CD8-positive, alpha-beta memory T cell (primary cell): ENCODE results near the gene ZNF3. TPM values are rescaled to one million over a fixed set of nuclear protein-coding genes. Genes with fewer than 3 reads are reported as not detected.

Source experiments
- CTCF ChIA-PET: fragments of 350-600 bp; sonication (Branson Sonifier 250); formaldehyde crosslinking; loops from one replicate; lab custom pipeline; 2021; ENCODE audit warnings: antibody characterized with exemption; lab: Charles Lee
- POLR2A ChIA-PET: fragments of 350-600 bp; sonication (Branson Sonifier 250); formaldehyde crosslinking; loops from one replicate; lab custom pipeline; 2021; ENCODE audit warnings: antibody characterized with exemption; lab: Charles Lee
- DNase-seq, 5 donors: peaks; one replicate each; pipeline versions ENCODE4 v3.0.0 to v3.0.0-alpha.2; 2020 to 2022; ENCODE audit warnings: mixed read lengths in 1 of 5
- H3K27ac ChIP-seq: one replicate; pipeline ENCODE4 v1.7.0; 2013; ENCODE audit warnings: low read depth, mild to moderate bottlenecking, low read length, moderate library complexity
- H3K27me3 ChIP-seq: 2 replicates; pipeline ENCODE4 v1.7.0; 2013; ENCODE audit warnings: low read length, mild to moderate bottlenecking; ENCODE audit not compliant: insufficient read depth, poor library complexity, severe bottlenecking
- H3K36me3 ChIP-seq: 2 replicates; pipeline ENCODE4 v1.7.0; 2013; ENCODE audit warnings: mild to moderate bottlenecking, low read length, moderate library complexity; ENCODE audit not compliant: insufficient read depth
- H3K4me1 ChIP-seq: 2 replicates; pipeline ENCODE4 v1.7.0; 2013; ENCODE audit warnings: mild to moderate bottlenecking, low read length, moderate library complexity; ENCODE audit not compliant: insufficient read depth
- H3K4me3 ChIP-seq: 2 replicates; pipeline ENCODE4 v1.7.0; 2013; ENCODE audit warnings: mild to moderate bottlenecking, low read length
- H3K9me3 ChIP-seq: 2 replicates; pipeline ENCODE4 v1.7.0; 2013; ENCODE audit warnings: mild to moderate bottlenecking, low read length
- H3K27ac Mint-ChIP-seq, 8 donors: one replicate each; pipeline ENCODE4 v1.8.0; 2020 to 2021; ENCODE audit warnings: mixed read lengths in 8 of 8, mild to moderate bottlenecking in 6 of 8, inconsistent platforms in 3 of 8, moderate library complexity in 3 of 8
- H3K27me3 Mint-ChIP-seq, 2 donors: one replicate each; pipeline ENCODE4 v1.8.0; 2020 to 2021; ENCODE audit warnings: mixed read lengths in 2 of 2, mild to moderate bottlenecking in 1 of 2, moderate library complexity in 1 of 2
- H3K36me3 Mint-ChIP-seq, 3 donors: one replicate each; pipeline ENCODE4 v1.8.0; 2020 to 2021; ENCODE audit warnings: mixed read lengths in 3 of 3, inconsistent platforms in 1 of 3, mild to moderate bottlenecking in 1 of 3
- H3K4me1 Mint-ChIP-seq, 3 donors: one replicate each; pipeline ENCODE4 v1.8.0; 2020 to 2021; ENCODE audit warnings: mixed read lengths in 3 of 3, inconsistent platforms in 1 of 3, mild to moderate bottlenecking in 1 of 3
- H3K4me3 Mint-ChIP-seq, 7 donors: one replicate each; pipeline ENCODE4 v1.8.0; 2020 to 2021; ENCODE audit warnings: mixed read lengths in 7 of 7, mild to moderate bottlenecking in 6 of 7, moderate library complexity in 4 of 7, inconsistent platforms in 2 of 7
- H3K9me3 Mint-ChIP-seq, 5 donors: one replicate each; pipeline ENCODE4 v1.8.0; 2020 to 2022; ENCODE audit warnings: mixed read lengths in 5 of 5, mild to moderate bottlenecking in 3 of 5, moderate library complexity in 2 of 5, inconsistent platforms in 1 of 5
- polyA plus RNA-seq: library from polyadenylated mRNA; unstranded; fragments of 300-500 nt; fragmentation: Illumina TruSeq; gene quantifications from one replicate; pipeline ENCODE4 v1.2.3, GENCODE V29; 2021
- total RNA-seq, 2 experiments: library from RNA; stranded (reverse); gene quantifications; one replicate each; pipeline ENCODE4 v1.2.3, GENCODE V29; 2021

The ZNF3 gene
- total and polyA plus RNA-seq, 3 experiments from 2014 or later = 26.8 to 29.8 (median 27.9) TPM

DNA sequence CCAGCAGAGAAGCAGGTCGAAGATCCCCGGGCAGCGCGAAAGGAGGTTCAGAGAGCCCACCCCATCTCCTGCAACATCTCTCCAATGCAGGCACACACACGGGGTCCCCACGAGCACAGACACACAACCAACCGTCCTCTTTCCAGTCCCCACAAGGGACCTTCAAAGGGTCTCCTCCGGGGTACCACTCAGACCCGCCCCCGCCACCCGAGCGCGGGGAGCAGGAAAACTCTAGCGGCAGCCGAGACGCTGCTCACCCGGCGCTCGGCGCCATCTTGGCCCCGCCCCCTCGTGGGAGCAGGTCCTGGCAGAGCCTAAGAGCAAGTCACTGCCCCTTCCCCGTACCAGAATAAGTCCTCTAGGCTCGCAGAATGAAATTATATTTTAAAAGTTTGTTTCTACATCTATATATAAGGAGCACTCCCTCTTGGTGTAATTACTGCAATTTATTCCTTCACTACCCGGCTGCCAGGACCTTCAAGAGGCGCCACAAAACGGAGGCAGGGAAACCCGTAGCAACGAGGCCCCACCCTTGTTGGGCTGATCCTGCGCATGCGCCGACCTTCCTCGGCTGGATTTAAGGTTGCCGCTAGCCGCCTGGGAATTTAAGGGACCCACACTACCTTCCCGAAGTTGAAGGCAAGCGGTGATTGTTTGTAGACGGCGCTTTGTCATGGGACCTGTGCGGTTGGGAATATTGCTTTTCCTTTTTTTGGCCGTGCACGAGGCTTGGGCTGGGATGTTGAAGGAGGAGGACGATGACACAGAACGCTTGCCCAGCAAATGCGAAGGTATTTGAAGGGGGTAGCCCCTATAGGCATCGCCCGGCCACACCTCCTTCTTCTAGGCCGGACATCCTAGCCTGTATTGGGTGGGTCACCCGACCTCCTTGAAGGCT is 37.8 kb upstream of the ZNF3 start, which contains the start of the genes CNPY4 and TAF6:
Gene CNPY4 (plus strand): TSS at position 563 of the 898 bp plus-strand sequence. CDS start 111 bp downstream, at position 674.
Gene TAF6 (minus strand): TSS at position 287 of the 898 bp plus-strand sequence. CDS start 5,149 bp downstream, outside the sequence.
- Mint-ChIP-seq H3K4me1 (peaks cover 24 to 36% (median 33%) of the 10 kb centered on the region in 3 donors), H3K9me3 (no peaks in the 10 kb centered on the region), H3K4me3 (peak within 1 kb of the TSS; percentile 95 to 99 (median 97)), H3K27me3 (no peaks in the 10 kb centered on the region), H3K36me3 (peaks cover 0 to 41% (median 4%) of the 10 kb centered on the region in 3 donors), H3K27ac (peak within 1 kb of the TSS; percentile 96 to 100 (median 99))
- peak within 1 kb of the TSS; percentile 94 for H3K27ac ChIP-seq
- no peaks in the 10 kb centered on the region for H3K36me3 ChIP-seq
- peak within 1 kb of the TSS; percentile 99 for H3K4me3 ChIP-seq
- H3K9me3 ChIP-seq = no peaks in the 10 kb centered on the region
- POLR2A ChIA-PET = interaction anchor here (0.6 to 1.6 kb wide), 7 partner anchors 9 to 979 kb away, joined by 3 to 18 read pairs (median 5); partner anchors contain the start of genes AP4M1, MCM7 and ZCWPW1
- DNase-seq = peak; percentile 93 to 97 (median 94)
- CTCF ChIA-PET = interaction anchor here (0.9 to 2.1 kb wide), 5 partner anchors 8 to 733 kb away, joined by 3 to 17 read pairs (median 5); partner anchors contain the start of genes AP4M1, MCM7 and SLC12A9
- no peaks in the 10 kb centered on the region for H3K27me3 ChIP-seq
- H3K4me1 ChIP-seq = peaks cover 17% of the 10 kb centered on the region

DNA sequence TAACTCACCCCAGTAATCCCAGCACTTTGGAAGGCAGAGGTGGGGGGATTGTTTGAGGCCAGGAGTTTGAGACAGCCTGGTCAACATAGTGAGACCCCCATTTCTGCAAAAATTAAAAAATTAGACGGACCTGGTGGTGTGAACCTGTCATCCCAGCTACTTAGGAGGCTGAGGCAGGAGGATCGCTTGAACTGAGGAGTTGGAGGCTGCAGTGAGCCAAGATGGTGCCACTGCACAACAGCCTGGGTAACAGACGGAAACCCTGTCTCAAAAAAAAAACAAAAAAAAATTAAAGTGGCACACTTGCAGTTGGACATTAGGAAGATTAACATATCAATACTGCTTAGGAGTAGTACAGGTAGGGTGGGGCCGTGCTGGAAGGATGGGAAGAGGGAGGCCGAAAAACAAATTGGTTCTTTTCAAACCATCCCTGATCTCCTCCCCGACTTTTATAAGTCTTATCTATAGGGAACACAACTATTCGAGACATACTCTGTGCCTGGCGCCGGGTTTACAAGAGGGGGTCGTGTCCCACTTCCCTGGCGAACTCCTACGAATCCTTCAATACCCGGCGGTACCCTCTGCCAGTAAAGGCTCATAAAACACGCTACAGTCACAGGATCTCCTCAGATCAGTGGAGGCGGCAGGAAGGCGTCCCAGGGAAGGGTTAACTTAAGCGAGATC is 37.0 kb upstream of the ZNF3 start:
- Mint-ChIP-seq H3K4me1 (peaks cover 24 to 33% (median 30%) of the 10 kb centered on the region in 3 donors), H3K9me3 (no peaks in the 10 kb centered on the region), H3K4me3 (peak overlapping the region; percentile 95 to 99 (median 97)), H3K36me3 (peaks cover 0 to 43% (median 4%) of the 10 kb centered on the region in 3 donors), H3K27ac (peak overlapping the region; percentile 96 to 100 (median 99)), H3K27me3 (no peaks in the 10 kb centered on the region)
- ChIA-PET CTCF (interaction anchor here (1.6 kb wide), 1 partner anchor 13 kb away, joined by 4 read pairs; no protein-coding TSS in a partner anchor), POLR2A (interaction anchor here (0.7 kb wide), 2 partner anchors 18 to 211 kb away, joined by 3 to 6 read pairs; no protein-coding TSS in a partner anchor)
- H3K36me3 ChIP-seq = no peaks in the 10 kb centered on the region
- H3K4me1 ChIP-seq = peaks cover 17% of the 10 kb centered on the region
- no peaks in the 10 kb centered on the region for H3K9me3 ChIP-seq
- H3K4me3 ChIP-seq = peak overlapping the region; percentile 99
- no peaks in the 10 kb centered on the region for H3K27me3 ChIP-seq
- peak overlapping the region; percentile 94 for H3K27ac ChIP-seq
- no peak for DNase-seq

DNA sequence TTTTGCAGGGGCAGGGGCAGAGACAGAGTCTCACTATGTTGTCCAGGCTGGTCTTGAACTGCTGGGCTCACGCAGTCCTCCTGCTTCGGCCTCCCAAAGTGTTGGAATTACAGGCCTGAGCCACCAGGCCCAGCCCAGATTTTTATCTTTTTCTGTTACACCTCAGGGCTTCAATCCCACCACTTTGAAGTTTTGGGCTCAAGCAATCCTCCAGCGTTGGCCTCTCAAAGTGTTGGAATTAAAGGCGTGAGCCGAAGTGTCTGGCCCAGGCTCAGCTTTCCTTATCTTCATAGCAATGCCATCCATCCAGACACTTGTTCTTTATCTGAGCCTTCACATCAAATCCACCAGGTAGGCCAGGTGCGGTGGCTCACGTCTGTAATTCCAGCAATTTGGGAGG is 33.5 kb upstream of the ZNF3 start:
- ChIA-PET CTCF (interaction anchor here (1.8 to 2.4 kb wide), 2 partner anchors 13 to 16 kb away, joined by 5 to 7 read pairs; partner anchors contain the start of genes AP4M1 and MCM7), POLR2A (interaction anchor here (0.6 to 1.5 kb wide), 2 partner anchors 13 to 16 kb away, joined by 3 to 6 read pairs; partner anchors contain the start of genes AP4M1 and MCM7)
- peaks cover 0 to 61% (median 5%) of the 10 kb centered on the region in 3 donors for H3K36me3 Mint-ChIP-seq
- H3K9me3 ChIP-seq = no peaks in the 10 kb centered on the region
- H3K4me3 Mint-ChIP-seq = no peak overlapping the region
- peaks cover 14 to 24% (median 16%) of the 10 kb centered on the region in 3 donors for H3K4me1 Mint-ChIP-seq
- no peaks in the 10 kb centered on the region for H3K9me3 Mint-ChIP-seq
- no peak overlapping the region for H3K27ac ChIP-seq
- no peaks in the 10 kb centered on the region for H3K27me3 ChIP-seq
- H3K4me1 ChIP-seq = peaks cover 9% of the 10 kb centered on the region
- no peak for DNase-seq
- no peak overlapping the region for H3K4me3 ChIP-seq
- no peaks in the 10 kb centered on the region for H3K27me3 Mint-ChIP-seq
- H3K27ac Mint-ChIP-seq = no peak overlapping the region
- peaks cover 16% of the 10 kb centered on the region for H3K36me3 ChIP-seq

DNA sequence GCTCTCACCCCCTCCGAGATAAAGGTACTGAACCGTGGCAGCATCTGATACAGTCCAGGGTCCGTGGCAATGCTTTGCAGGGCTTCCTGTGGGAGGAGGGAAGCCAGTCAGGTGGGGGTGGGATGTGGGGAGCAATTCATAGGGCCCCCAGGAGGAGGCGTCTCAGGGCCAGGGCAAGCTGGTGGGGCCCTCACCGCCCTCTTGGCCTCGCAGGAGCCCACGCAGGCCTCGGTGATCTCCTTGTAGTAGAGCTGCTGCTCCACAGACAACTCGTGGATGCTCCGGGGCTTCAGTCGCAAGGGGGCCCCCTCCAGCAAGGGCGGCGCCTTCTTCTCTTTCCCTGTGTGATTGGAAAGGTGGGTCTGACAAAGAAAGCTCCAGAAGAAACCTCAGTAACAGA is 30.4 kb upstream of the ZNF3 start:
- H3K27me3 ChIP-seq = no peaks in the 10 kb centered on the region
- no peak overlapping the region for H3K27ac ChIP-seq
- peaks cover 28% of the 10 kb centered on the region for H3K36me3 ChIP-seq
- H3K9me3 ChIP-seq = no peaks in the 10 kb centered on the region
- no peak overlapping the region for H3K4me3 ChIP-seq
- H3K36me3 Mint-ChIP-seq = peaks cover 0 to 81% (median 8%) of the 10 kb centered on the region in 3 donors
- H3K9me3 Mint-ChIP-seq = no peaks in the 10 kb centered on the region
- ChIA-PET POLR2A (interaction anchor here (1.5 kb wide), 1 partner anchor 15 kb away, joined by 3 read pairs; the partner anchor contains the start of gene MBLAC1), CTCF (interaction anchor here (0.5 to 1.9 kb wide), 3 partner anchors 9 to 86 kb away, joined by 3 to 8 read pairs (median 3); partner anchors contain the start of gene CNPY4)
- peak overlapping the region in 1 of 7 donors; percentile 73 for H3K4me3 Mint-ChIP-seq
- H3K4me1 ChIP-seq = no peaks in the 10 kb centered on the region
- no peak for DNase-seq
- no peak overlapping the region for H3K27ac Mint-ChIP-seq
- H3K4me1 Mint-ChIP-seq = peaks cover 0 to 8% (median 2%) of the 10 kb centered on the region in 3 donors
- H3K27me3 Mint-ChIP-seq = no peaks in the 10 kb centered on the region

DNA sequence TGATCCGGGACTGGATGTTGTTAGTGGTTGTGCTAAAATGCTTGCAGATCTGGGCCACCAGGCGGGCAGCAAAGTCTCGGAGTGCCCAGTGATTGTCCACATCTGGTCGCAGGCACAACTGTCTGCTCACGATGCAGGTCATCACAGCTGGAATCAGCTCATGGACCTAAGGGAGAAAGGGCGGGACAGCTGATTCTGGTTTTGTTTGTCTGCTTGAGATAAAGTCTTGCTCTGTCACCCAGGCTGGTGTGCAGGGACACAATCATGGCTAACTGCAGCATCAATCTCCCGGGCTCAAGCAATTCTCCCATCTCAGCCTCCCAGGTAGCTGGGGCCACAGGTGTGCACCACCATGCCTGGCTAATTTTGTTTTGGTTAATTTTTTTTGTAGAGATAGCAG is 29.6 kb upstream of the ZNF3 start:
- H3K27ac Mint-ChIP-seq = peak overlapping the region in 1 of 8 donors; percentile 52
- H3K4me1 ChIP-seq = no peaks in the 10 kb centered on the region
- no peaks in the 10 kb centered on the region for H3K9me3 Mint-ChIP-seq
- ChIA-PET POLR2A (interaction anchor here (1.5 kb wide), 1 partner anchor 15 kb away, joined by 3 read pairs; the partner anchor contains the start of gene MBLAC1), CTCF (interaction anchor here (0.9 to 1.9 kb wide), 2 partner anchors 9 kb away, joined by 3 to 8 read pairs; partner anchors contain the start of gene CNPY4)
- H3K4me3 Mint-ChIP-seq = no peak overlapping the region
- peaks cover 0 to 4% (median 0%) of the 10 kb centered on the region in 3 donors for H3K4me1 Mint-ChIP-seq
- peaks cover 31% of the 10 kb centered on the region for H3K36me3 ChIP-seq
- H3K27ac ChIP-seq = no peak overlapping the region
- H3K4me3 ChIP-seq = no peak overlapping the region
- no peaks in the 10 kb centered on the region for H3K27me3 Mint-ChIP-seq
- H3K36me3 Mint-ChIP-seq = peaks cover 0 to 85% (median 6%) of the 10 kb centered on the region in 3 donors
- DNase-seq = no peak
- H3K9me3 ChIP-seq = no peaks in the 10 kb centered on the region
- H3K27me3 ChIP-seq = no peaks in the 10 kb centered on the region

DNA sequence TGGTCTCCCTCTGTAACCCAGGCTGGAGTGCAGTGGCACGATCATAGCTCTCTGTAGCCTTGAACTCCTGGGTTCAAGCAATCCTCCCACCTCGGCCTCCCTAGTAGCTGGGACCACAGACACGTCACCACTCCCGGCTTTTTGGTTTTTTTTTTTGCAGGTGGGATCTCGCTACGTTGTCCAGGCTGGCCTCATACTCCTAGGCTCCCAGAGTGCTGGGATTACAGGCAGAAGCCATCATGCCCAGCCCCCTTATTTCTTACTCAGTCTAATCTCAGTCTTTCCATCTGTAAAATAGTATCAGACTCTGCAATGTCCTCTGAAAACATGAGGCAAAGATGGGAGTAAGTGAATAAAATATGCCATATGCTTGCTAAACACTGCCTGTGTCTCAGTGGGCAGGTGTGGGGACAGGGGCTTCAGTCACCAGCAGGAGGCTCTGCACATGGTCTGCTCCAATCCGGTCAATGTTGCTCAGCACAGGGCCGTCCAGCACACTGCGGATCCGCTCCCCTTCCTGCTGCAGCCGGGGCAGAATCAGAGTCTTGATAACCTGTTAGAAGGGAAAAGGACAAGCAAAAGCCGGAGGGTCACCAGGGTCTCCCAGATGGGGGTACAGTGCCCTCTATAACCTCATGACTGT is 28.1 kb upstream of the ZNF3 start:
- H3K27me3 Mint-ChIP-seq = no peaks in the 10 kb centered on the region
- no peaks in the 10 kb centered on the region for H3K27me3 ChIP-seq
- no peaks in the 10 kb centered on the region for H3K9me3 ChIP-seq
- DNase-seq = no peak
- no peak overlapping the region for H3K4me3 ChIP-seq
- H3K9me3 Mint-ChIP-seq = no peaks in the 10 kb centered on the region
- H3K4me1 Mint-ChIP-seq = no peaks in the 10 kb centered on the region
- H3K36me3 Mint-ChIP-seq = peaks cover 0 to 93% (median 6%) of the 10 kb centered on the region in 3 donors
- peak overlapping the region in 1 of 8 donors; percentile 65 for H3K27ac Mint-ChIP-seq
- H3K4me1 ChIP-seq = no peaks in the 10 kb centered on the region
- POLR2A ChIA-PET = interaction anchor here (0.6 kb wide), 1 partner anchor 780 kb away, joined by 5 read pairs; no protein-coding TSS in a partner anchor
- no peak overlapping the region for H3K27ac ChIP-seq
- H3K36me3 ChIP-seq = peaks cover 31% of the 10 kb centered on the region
- H3K4me3 Mint-ChIP-seq = no peak overlapping the region
- CTCF ChIA-PET = no interaction called here

DNA sequence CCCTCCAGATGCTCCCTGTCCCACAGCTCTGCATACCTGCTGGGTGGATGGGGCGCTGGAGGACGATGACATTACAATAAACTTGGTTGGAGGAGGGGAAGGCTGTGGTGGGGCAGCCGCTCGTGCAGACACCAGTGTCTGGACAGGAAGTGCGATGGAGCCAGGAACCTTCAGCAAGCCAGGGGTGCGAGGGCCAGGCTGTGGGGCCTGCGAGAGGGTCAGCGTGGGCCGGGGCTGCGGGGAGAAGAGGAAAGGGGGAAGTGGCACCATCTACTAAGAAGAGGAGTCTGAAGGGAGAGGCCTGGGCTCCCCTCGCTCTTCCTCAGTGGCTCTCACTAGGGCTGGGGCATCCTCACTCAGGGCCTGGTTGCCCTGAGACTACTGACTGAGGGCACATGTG is 26.4 kb upstream of the ZNF3 start:
- Mint-ChIP-seq H3K36me3 (peaks cover 0 to 86% (median 7%) of the 10 kb centered on the region in 3 donors), H3K27ac (peak overlapping the region in 2 of 8 donors; percentile 54 to 60), H3K4me3 (no peak overlapping the region), H3K4me1 (peaks cover 3 to 4% (median 4%) of the 10 kb centered on the region in 3 donors), H3K9me3 (no peaks in the 10 kb centered on the region), H3K27me3 (no peaks in the 10 kb centered on the region)
- no peak overlapping the region for H3K27ac ChIP-seq
- H3K9me3 ChIP-seq = no peaks in the 10 kb centered on the region
- no peak overlapping the region for H3K4me3 ChIP-seq
- peaks cover 31% of the 10 kb centered on the region for H3K36me3 ChIP-seq
- ChIA-PET CTCF (no interaction called here), POLR2A (no interaction called here)
- H3K27me3 ChIP-seq = no peaks in the 10 kb centered on the region
- DNase-seq = no peak
- H3K4me1 ChIP-seq = no peaks in the 10 kb centered on the region
